ENCODE data around the gene TTC27.
"Not testable (repeated sequence)": the region's sequence is repeated elsewhere in the genome, so short reads cannot be mapped to it uniquely, and the experiment has no call there.

TTC27 gene

GRCh38 chr2:32750880-32751279, 123.0 kb downstream of the TTC27 start:
- in situ Hi-C loops (cut with HindIII; ENCODE audit: low sequenced_read_pairs) = no loop called here

DNA sequence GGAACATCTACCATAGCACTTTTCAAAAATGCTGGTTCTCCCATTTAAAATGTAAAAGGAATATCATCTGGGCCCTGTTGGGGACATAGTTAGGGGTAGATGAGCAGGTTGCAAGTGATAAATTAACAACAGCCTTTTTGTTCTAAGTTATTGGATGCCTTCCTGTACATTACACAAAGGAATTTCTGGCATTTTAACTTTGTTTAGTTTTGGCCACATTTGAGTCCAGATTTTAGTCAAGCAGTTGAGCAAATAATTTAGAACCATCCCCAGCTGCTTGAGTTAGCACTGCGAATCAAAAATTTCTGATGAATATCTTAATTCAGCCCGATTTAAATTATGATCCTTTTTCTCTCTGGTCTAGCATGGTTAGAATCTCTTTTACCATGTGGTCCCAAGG, 124.4 kb downstream of the TTC27 start:
- in situ Hi-C loops (cut with HindIII; ENCODE audit: low sequenced_read_pairs) = no loop called here

GRCh38 chr2:32752952-32753351, 125.1 kb downstream of the TTC27 start:
- in situ Hi-C loops (cut with HindIII; ENCODE audit: low sequenced_read_pairs) = no loop called here

GRCh38 chr2:32754676-32755075, 126.8 kb downstream of the TTC27 start:
- in situ Hi-C loops (cut with HindIII; ENCODE audit: low sequenced_read_pairs) = not testable (repeated sequence)

GRCh38 chr2:32755666-32756065, 127.8 kb downstream of the TTC27 start:
- in situ Hi-C loops (cut with HindIII; ENCODE audit: low sequenced_read_pairs) = no loop called here

- in situ Hi-C loops (cut with HindIII; ENCODE audit: low sequenced_read_pairs) = no loop called here
Measured at GRCh38 chr2:32756074-32756727, 128.4 kb downstream of the TTC27 start.

DNA sequence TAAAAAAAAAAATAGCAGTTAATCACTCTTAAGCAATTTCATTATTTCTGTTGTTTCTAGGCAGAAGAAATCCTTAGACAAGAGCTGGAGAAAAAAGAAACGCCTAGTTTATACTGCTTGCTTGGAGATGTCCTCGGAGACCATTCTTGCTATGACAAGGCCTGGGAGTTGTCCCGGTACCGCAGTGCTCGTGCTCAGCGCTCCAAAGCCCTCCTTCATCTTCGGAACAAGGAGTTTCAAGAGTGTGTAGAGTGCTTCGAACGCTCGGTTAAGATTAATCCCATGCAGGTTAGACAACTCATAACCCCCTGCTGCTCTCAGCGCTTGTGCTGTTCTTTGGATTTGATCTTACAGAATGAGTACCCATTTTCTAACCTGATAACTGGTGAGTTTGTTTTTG, 130.4 kb downstream of the TTC27 start:
- in situ Hi-C loops (cut with HindIII; ENCODE audit: low sequenced_read_pairs) = no loop called here

DNA sequence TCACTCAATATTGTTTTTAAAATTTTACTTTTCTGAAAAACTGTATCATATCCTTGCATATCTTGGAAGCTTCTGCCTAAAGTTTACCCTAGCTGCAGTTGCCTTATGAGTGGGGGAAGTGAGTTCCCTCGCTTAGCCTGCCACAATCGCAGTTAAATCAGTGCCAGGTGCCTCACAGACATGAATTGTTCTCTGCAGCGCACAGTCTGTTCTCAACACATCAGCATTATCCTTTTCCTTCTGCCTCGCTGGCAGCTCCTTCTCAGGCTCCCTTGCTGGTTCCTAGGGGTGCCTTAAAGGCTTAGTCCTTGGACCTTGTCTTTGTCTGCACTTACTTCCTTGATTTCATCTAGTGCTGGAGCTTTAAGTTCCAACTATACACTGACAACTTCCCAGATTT, 132.8 kb downstream of the TTC27 start:
- in situ Hi-C loops (cut with HindIII; ENCODE audit: low sequenced_read_pairs) = no loop called here

DNA sequence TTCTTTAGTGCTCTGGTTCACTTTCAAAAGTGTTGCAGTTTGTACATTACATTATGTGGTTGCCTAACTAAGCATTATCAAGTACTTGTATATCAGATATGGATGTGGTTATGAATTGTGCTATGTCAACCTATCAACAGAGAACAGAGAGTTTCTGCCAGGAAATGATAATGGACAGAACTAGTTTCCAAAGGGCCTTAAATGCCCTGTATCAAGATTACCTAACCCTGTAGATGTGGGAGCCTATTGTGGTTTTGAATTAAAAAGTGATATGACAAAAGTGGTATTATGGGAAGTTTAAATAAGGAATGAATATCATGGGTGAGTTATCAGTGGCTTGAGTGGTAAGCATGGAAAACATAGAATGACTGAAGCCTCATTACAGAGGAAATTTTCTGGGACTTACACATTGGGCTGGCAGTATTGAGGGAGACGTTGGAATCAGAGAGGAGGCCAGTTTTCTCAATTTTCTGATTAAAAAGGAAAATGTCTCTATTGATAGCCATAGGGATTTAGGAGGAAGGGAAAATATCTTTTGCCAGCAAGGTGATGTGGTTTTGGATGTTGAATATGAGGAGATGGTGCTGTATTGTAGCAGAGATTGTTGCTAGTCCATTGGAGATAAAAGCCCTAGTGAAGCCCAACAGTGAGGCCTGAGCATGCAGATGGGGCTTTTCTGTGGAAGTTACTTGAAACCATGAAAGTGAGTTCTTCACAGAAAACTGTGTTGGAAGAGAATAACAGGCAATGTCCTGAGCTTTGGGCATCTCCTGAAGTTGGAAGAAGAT, 140.7 kb downstream of the TTC27 start:
- in situ Hi-C loops (cut with HindIII; ENCODE audit: low sequenced_read_pairs) = no loop called here

GRCh38 chr2:32770360-32770759, 142.5 kb downstream of the TTC27 start:
- in situ Hi-C loops (cut with HindIII; ENCODE audit: low sequenced_read_pairs) = loop anchor here (5.0 kb wide), 1 partner anchor 67 kb away; no protein-coding TSS in a partner anchor

GRCh38 chr2:32772638-32773447, 145.0 kb downstream of the TTC27 start:
- in situ Hi-C loops (cut with HindIII; ENCODE audit: low sequenced_read_pairs) = loop anchor here (5.0 kb wide), 1 partner anchor 64 kb away; no protein-coding TSS in a partner anchor

- in situ Hi-C loops (cut with HindIII; ENCODE audit: low sequenced_read_pairs) = loop anchor here (5.0 kb wide), 1 partner anchor 64 kb away; no protein-coding TSS in a partner anchor
Measured at GRCh38 chr2:32773448-32773808, 145.6 kb downstream of the TTC27 start.

- in situ Hi-C loops (cut with HindIII; ENCODE audit: low sequenced_read_pairs) = no loop called here
Measured at GRCh38 chr2:32775954-32776353, 148.1 kb downstream of the TTC27 start.

DNA sequence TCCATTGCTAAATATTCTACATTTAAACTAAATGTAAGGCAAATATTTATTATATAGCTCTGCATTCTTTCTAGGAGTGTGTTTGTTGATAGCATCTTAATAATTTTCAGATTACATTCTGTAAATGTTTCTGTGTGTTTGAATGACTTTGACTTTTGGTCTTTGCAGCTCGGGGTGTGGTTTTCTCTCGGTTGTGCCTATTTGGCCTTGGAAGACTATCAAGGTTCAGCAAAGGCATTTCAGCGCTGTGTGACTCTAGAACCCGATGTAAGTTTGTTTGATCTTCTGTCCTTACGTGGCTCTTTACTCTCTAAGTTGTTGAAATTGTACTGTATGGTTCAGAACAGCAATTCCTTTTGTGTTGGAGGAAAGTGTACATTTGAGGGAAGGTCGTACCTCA, 149.9 kb downstream of the TTC27 start:
- in situ Hi-C loops (cut with HindIII; ENCODE audit: low sequenced_read_pairs) = no loop called here

DNA sequence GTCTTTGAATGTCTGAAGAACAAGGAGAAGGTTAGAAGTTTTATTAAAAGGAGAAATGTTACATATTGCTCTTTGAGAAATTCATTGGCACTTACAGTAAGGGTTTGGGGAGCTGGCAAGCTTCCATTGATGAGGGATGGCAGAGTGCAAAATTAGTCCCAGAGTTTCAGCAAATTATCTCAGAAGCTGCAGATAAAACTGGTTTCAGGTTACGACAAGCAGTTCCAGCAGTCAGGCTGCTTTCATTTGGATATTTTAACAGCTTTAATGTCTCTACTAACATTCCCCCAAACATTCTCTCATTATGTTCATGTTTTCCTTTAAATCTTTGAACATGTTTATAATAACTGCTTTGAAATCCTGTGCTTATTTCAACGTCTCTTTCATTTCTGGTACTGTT, 153.1 kb downstream of the TTC27 start:
- in situ Hi-C loops (cut with HindIII; ENCODE audit: low sequenced_read_pairs) = loop anchor here (5.0 kb wide), 1 partner anchor 596 kb away; no protein-coding TSS in a partner anchor

DNA sequence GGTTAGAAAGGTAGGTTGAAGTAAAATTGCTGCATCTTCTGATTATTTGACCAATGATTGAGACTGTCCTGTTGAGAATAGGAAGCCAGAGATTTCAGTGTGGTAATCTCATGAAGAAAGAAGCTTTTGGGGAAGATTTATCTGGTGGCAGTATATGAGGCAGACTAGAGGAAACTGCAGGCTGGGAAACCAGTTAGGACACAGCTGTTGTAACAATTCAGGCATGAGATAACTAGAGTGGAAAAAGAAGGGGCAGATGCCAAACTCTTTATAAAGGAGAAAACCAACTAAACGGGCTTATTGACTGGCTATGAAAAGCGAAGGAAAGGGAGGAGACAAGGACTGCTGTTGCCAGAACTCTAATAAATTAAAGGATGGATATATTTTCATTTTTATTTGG, 155.6 kb downstream of the TTC27 start:
- in situ Hi-C loops (cut with HindIII; ENCODE audit: low sequenced_read_pairs) = loop anchor here (5.0 kb wide), 1 partner anchor 594 kb away; no protein-coding TSS in a partner anchor

- in situ Hi-C loops (cut with HindIII; ENCODE audit: low sequenced_read_pairs) = loop anchor here (5.0 kb wide), 1 partner anchor 593 kb away; no protein-coding TSS in a partner anchor
Measured at GRCh38 chr2:32783933-32784332, 156.1 kb downstream of the TTC27 start.

GRCh38 chr2:32787207-32787606, 159.4 kb downstream of the TTC27 start:
- in situ Hi-C loops (cut with HindIII; ENCODE audit: low sequenced_read_pairs) = no loop called here

- in situ Hi-C loops (cut with HindIII; ENCODE audit: low sequenced_read_pairs) = no loop called here
Measured at GRCh38 chr2:32788114-32788513, 160.3 kb downstream of the TTC27 start.

DNA sequence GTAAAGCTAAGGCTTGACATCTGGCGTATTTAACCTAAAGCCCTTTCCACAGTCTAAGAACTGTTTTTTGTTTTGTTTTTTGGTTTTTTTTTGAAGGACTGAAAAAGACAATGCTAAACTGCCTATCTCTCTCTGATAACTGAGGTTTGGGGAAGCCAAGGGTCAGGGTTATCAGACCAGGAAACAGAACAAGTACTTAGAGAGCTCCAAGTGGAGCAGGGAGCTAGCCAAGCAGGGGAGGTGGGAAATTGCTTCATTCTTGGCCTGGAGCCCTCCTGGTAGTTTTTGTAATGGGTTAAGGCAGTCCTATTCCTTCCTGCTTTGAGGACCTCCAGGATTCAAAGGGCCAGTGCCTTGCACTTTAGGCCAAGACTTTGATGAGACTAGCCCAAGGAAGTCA, 164.6 kb downstream of the TTC27 start:
- in situ Hi-C loops (cut with HindIII; ENCODE audit: low sequenced_read_pairs) = no loop called here

DNA sequence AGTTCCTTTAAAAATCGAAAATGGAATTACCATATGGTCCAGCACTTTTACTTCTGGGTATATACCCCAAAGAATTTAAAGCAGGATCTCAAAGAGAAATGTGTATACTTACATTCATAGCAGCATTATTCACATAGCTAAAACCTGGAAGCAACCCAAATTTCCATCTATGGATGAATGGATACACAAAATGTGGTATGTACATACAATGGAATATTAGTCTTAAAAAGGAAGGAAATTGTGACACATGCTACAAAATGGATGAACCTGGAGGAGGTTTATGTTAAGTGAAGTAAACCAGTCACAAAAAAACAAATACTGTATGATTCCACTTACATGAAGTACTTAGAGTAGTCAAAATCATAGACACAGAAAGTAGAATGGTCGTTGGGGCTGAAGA, 171.0 kb downstream of the TTC27 start:
- in situ Hi-C loops (cut with HindIII; ENCODE audit: low sequenced_read_pairs) = no loop called here
